HCT116 (cell line): ENCODE measurements around the gene LYRM7.

Experiments used
- POLR2A ChIP-seq: IDR thresholded peaks from 2 replicates; pipeline ENCODE4 v1.7.0; 2011; ENCODE audit warnings: borderline replicate concordance; ENCODE audit not compliant: insufficient read depth, insufficient read length; ENCODE audit errors: extremely low read depth
- POLR2AphosphoS5 ChIP-seq: IDR thresholded peaks from 2 replicates; pipeline ENCODE4 v1.6.1; 2011; ENCODE audit warnings: mild to moderate bottlenecking, low read depth, low read length, moderate library complexity
- YY1 ChIP-seq: IDR thresholded peaks from 2 replicates; pipeline ENCODE4 v1.6.1; 2011; ENCODE audit warnings: low read length, low read depth, moderate library complexity, mild to moderate bottlenecking; ENCODE audit not compliant: insufficient replicate concordance; ENCODE audit errors: extremely low read depth
- TF ChIP-seq, protein P1 (sequence below), 3 experiments: fragments of 200-600 bp in 1 of 3; sonication (generic) in 1 of 3; IDR thresholded peaks in 2 of 3; conservative IDR thresholded peaks in 1 of 3; 2 replicates each; pipeline ENCODE4 v1.5.1; 2012 to 2017; ENCODE audit warnings: low read depth in 2 of 3, low read length in 2 of 3, antibody characterized with exemption in 1 of 3, borderline replicate concordance in 1 of 3, control low read depth in 1 of 3, mild to moderate bottlenecking in 1 of 3, mixed read lengths in 1 of 3, mixed run types in 1 of 3, moderate library complexity in 1 of 3; ENCODE audit not compliant: insufficient read depth in 1 of 3

- TF ChIP-seq POLR2AphosphoS5 (no peak), POLR2A (no peak), YY1 (no peak)
- TF ChIP-seq, protein P1, sequence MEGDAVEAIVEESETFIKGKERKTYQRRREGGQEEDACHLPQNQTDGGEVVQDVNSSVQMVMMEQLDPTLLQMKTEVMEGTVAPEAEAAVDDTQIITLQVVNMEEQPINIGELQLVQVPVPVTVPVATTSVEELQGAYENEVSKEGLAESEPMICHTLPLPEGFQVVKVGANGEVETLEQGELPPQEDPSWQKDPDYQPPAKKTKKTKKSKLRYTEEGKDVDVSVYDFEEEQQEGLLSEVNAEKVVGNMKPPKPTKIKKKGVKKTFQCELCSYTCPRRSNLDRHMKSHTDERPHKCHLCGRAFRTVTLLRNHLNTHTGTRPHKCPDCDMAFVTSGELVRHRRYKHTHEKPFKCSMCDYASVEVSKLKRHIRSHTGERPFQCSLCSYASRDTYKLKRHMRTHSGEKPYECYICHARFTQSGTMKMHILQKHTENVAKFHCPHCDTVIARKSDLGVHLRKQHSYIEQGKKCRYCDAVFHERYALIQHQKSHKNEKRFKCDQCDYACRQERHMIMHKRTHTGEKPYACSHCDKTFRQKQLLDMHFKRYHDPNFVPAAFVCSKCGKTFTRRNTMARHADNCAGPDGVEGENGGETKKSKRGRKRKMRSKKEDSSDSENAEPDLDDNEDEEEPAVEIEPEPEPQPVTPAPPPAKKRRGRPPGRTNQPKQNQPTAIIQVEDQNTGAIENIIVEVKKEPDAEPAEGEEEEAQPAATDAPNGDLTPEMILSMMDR (IDR thresholded peaks at IDR 0.05 in 2 of 3, conservative IDR thresholded peaks at IDR 0.05 in 1 of 3; ENCODE audit: borderline replicate concordance in 1 of 3, insufficient read depth in 1 of 3, low read depth in 2 of 3, low read length in 2 of 3), result no peak
Measured at GRCh38 chr5:131171276-131171810, 599 bp downstream of the LYRM7 start.
